Measurements from ENCODE around the gene DHX38. TPM values are rescaled to one million over a fixed set of nuclear protein-coding genes. Genes with fewer than 3 reads are reported as not detected.

DHX38 gene
- total and polyA plus RNA-seq, 2 donors (not counting 3 experiments of a cell fraction or from before 2014, with no cell fraction given), result 47.3 to 78.6 TPM

DNA sequence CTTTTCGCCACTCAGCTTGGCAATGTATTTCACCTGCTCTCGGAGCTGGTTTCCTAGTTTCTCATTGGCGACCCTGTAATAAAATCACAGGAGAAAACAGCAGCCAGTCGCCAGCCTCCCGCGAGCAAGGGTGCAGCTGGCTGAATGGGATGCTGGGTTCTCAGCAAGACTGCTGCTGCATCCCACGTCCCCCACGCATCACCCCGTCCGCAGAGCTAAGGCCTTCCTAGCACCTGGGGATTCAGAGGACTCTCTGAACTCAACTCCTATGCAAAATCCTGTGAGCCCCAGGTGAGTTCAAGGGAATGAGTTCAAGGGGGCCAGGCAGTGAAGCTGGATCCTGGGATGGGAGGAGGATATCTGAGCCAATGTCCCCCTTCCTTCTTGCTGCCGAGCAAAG, 29.3 kb downstream of the DHX38 start:
- Histone ChIP-seq H3K4me3 (replicated peaks in 1 of 3; ENCODE audit: insufficient read depth in 1 of 3, low read depth in 1 of 3, low read length in 3 of 3) (no peak overlapping the region), H3K79me2 (ENCODE audit: control insufficient read depth, insufficient read depth, low read length) (no peaks in the 10 kb centered on the region), H3K27me3 (ENCODE audit: control insufficient read depth in 2 of 2, insufficient read depth in 2 of 2, low read length in 2 of 2) (no peaks in the 10 kb centered on the region), H3K4me2 (ENCODE audit: insufficient read depth, low read length) (no peak overlapping the region), H4K20me1 (replicated peaks; ENCODE audit: control insufficient read depth, extremely low read depth, insufficient read depth, low read length) (no peaks in the 10 kb centered on the region), H3K9me1 (replicated peaks; ENCODE audit: control insufficient read depth, extremely low read depth, insufficient read depth, low read length) (no peaks in the 10 kb centered on the region), H3K9ac (replicated peaks; ENCODE audit: extremely low read depth, insufficient read depth, low read length) (no peak overlapping the region), H3K27ac (ENCODE audit: insufficient read depth, low read depth, low read length) (no peak overlapping the region), H3K4me1 (ENCODE audit: control insufficient read depth, extremely low read depth, insufficient read depth, low read length) (peaks cover 3% of the 10 kb centered on the region), H3K36me3 (ENCODE audit: control insufficient read depth in 2 of 2, extremely low read depth in 1 of 2, insufficient read depth in 2 of 2, low read length in 2 of 2) (no peaks in the 10 kb centered on the region), H3K9me3 (replicated peaks; ENCODE audit: control insufficient read depth, insufficient read depth, low read length) (no peaks in the 10 kb centered on the region), H2AFZ (ENCODE audit: low read depth, low read length) (no peak overlapping the region)
- intact Hi-C loops (cut with micrococcal nuclease) (loop anchor here (10.0 kb wide), 1 partner anchor 1912 kb away; no protein-coding TSS in a partner anchor), dilution Hi-C loops (cut with MboI; ENCODE audit: extremely low pct_ligation_motif_present, low sequenced_read_pairs) (no loop called here)
- POLR2A ChIA-PET, result no interaction called here
- CTCF ChIA-PET, result interaction anchor here (1.5 to 3.1 kb wide), 3 partner anchors 344 to 1834 kb away, joined by 6 to 49 read pairs (median 28); no protein-coding TSS in a partner anchor
- FAIRE-seq, result no peak
- TF ChIP-seq FOS (IDR thresholded peaks at IDR 0.05; ENCODE audit: borderline replicate concordance, insufficient read depth, low read length), result no peak
- TF ChIP-seq GATA2 (IDR thresholded peaks at IDR 0.05; ENCODE audit: insufficient read depth, insufficient read length, low read depth, low read length), result no peak
- no peak for TF ChIP-seq EZH2 (IDR thresholded peaks at IDR 0.05; ENCODE audit: borderline replicate concordance, low read depth, low read length, severe bottlenecking)
- TF ChIP-seq MYC (IDR thresholded peaks at IDR 0.05; ENCODE audit: low read depth, low read length), result no peak
- TF ChIP-seq, protein P1, sequence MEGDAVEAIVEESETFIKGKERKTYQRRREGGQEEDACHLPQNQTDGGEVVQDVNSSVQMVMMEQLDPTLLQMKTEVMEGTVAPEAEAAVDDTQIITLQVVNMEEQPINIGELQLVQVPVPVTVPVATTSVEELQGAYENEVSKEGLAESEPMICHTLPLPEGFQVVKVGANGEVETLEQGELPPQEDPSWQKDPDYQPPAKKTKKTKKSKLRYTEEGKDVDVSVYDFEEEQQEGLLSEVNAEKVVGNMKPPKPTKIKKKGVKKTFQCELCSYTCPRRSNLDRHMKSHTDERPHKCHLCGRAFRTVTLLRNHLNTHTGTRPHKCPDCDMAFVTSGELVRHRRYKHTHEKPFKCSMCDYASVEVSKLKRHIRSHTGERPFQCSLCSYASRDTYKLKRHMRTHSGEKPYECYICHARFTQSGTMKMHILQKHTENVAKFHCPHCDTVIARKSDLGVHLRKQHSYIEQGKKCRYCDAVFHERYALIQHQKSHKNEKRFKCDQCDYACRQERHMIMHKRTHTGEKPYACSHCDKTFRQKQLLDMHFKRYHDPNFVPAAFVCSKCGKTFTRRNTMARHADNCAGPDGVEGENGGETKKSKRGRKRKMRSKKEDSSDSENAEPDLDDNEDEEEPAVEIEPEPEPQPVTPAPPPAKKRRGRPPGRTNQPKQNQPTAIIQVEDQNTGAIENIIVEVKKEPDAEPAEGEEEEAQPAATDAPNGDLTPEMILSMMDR (IDR thresholded peaks at IDR 0.05; ENCODE audit: extremely low read depth in 1 of 2, insufficient read depth in 1 of 2, low read depth in 1 of 2, low read length in 2 of 2), result no peak
- TF ChIP-seq, protein P2, sequence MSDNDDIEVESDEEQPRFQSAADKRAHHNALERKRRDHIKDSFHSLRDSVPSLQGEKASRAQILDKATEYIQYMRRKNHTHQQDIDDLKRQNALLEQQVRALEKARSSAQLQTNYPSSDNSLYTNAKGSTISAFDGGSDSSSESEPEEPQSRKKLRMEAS (IDR thresholded peaks at IDR 0.05; ENCODE audit: insufficient read depth, insufficient read length), result no peak
- TF ChIP-seq POLR2AphosphoS5 (IDR thresholded peaks at IDR 0.05; ENCODE audit: insufficient read depth, low read depth, low read length), result no peak
- no TSS peak for BruUV-seq (replicated peaks)
- no peak for DNase-seq (ENCODE audit: low read depth, low spot score)
